Measurements from ENCODE around the gene SP100. TPM values are rescaled to one million over a fixed set of nuclear protein-coding genes. Genes with fewer than 3 reads are reported as not detected.

Gene SP100
- total and polyA plus RNA-seq, 2 of the 8 experiments (the other 6 are each of a cell fraction or from before 2014, with no cell fraction given) = 0.06 to 1.1 TPM

DNA sequence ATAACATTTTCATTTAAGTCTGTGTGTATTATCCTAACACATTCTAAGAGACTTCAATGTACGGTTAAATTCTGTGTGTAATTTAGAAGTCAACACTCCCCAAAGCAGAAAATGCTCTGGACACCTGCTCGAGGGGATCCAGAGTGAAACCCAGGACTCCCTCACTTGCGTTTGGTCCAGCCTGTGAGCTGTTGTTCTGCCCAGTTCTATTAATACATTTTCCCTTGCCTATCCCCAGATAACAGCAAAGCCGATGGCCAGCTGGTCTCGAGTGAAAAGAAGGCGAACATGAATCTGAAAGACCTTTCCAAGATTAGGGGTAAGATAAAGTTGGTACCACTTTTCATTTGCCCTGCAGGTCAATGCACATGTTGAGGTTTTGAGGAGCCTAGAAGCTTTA, 31.0 kb upstream of the SP100 start (continued):
- TF ChIP-seq NANOG (IDR thresholded peaks at IDR 0.05; ENCODE audit: insufficient read depth, low read depth, low read length, poor library complexity, severe bottlenecking) (no peak), E2F6 (IDR thresholded peaks at IDR 0.05) (no peak)
